Prostate gland (tissue), 2 donors: ENCODE results near the gene SLX4.

ENCODE experiments used
- CTCF ChIP-seq, 4 experiments: fragments of 200-600 bp in 2 of 4; fragments of 450-650 bp in 2 of 4; sonication (generic) in 2 of 4; IDR thresholded peaks; 1 replicate in 3 of 4; 2 replicates in 1 of 4; pipeline ENCODE4 v1.5.1; 2016 to 2019; ENCODE audit warnings: antibody characterized with exemption in 4 of 4, mild to moderate bottlenecking in 2 of 4, moderate library complexity in 2 of 4
- POLR2A ChIP-seq: fragments of 450-650 bp; IDR thresholded peaks from one replicate; pipeline ENCODE4 v1.6.1; 2016; ENCODE audit warnings: antibody characterized with exemption, mild to moderate bottlenecking
- POLR2AphosphoS5 ChIP-seq: sonication (generic); formaldehyde crosslinking; IDR thresholded peaks from one replicate; pipeline ENCODE4 v1.6.1; 2017; ENCODE audit warnings: antibody characterized with exemption

GRCh38 chr16:3598236-3598635 is 13.2 kb downstream of the SLX4 start:
- TF ChIP-seq CTCF (IDR thresholded peaks at IDR 0.05) = no peak
- TF ChIP-seq POLR2A = no peak
- TF ChIP-seq POLR2AphosphoS5 = no peak
